ENCODE data around the gene PLXND1. TPM values are rescaled to one million over a fixed set of nuclear protein-coding genes. Genes with fewer than 3 reads are reported as not detected.

PLXND1 gene
- total RNA-seq, 1 experiment from 2014 or later: 47.3 TPM

DNA sequence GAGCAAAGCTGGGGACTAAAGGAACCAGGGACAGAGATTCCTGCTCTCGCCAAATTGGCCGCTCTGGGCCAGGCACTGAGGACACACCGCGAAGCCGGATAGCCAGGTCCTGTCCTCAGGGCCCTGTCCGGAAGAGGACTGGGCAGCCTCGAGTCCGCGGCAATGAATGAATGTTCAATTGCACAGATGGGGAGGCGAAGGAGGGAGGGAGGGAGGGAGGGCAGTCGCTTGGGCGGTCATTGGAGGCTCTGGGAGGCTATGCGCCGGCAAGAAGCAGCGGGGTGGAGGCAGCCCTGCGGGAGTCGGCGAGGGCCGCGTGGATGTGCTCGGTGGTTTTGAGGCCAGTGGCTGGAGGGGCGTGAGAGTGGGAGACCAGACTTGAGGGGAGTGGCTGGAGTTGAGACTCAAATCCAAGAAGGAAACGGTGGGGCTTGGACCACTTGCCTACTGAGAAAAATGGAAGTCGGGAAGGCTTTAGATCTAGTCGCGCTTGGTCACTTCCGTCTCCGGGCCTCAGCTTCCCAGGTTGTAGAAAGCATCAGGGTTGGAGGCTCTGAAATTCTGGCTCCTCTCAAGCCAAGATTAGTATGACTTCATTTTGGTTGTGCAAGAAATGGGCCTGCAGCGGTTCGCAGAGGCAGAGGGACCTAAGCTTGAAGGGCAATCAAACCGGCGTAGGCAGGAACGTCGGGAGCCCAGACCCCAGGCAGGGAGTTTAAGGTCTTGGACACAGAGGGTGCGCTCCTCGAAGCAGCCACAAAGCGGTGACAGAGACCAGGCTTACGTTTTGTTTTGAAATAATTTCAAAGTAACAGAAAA lies 21.1 kb upstream of the PLXND1 start:
- Histone ChIP-seq H3K9ac (ENCODE audit: low read length) (peak overlapping the region; percentile 97), H3K4me2 (ENCODE audit: low read length) (peak overlapping the region; percentile 86), H3K4me1 (ENCODE audit: control insufficient read depth in 1 of 2, insufficient read depth in 2 of 2, low read length in 2 of 2) (peaks cover 15 to 24% of the 10 kb centered on the region in 2 experiments), H3K4me3 (replicated peaks in 1 of 2; ENCODE audit: low read depth in 1 of 2, low read length in 2 of 2) (peak overlapping the region; percentile 87 to 97), H4K20me1 (ENCODE audit: insufficient read depth) (no peaks in the 10 kb centered on the region), H3K27ac (ENCODE audit: low read depth, low read length) (peak overlapping the region; percentile 97), H3K79me2 (ENCODE audit: insufficient read depth, low read length) (no peaks in the 10 kb centered on the region), H3K27me3 (ENCODE audit: insufficient read depth, low read length) (no peaks in the 10 kb centered on the region), H3K9me2 (ENCODE audit: insufficient read depth) (no peaks in the 10 kb centered on the region), H3K36me3 (ENCODE audit: control insufficient read depth in 1 of 2, insufficient read depth in 2 of 2, low read length in 2 of 2) (no peaks in the 10 kb centered on the region), H2AFZ (ENCODE audit: low read depth, low read length, poor library complexity, severe bottlenecking) (peak overlapping the region; percentile 42), H3K9me3 (ENCODE audit: control insufficient read depth in 1 of 2, insufficient read depth in 1 of 2, low read depth in 1 of 2, low read length in 2 of 2) (no peaks in the 10 kb centered on the region)
- no peak for TF ChIP-seq EGR1 (IDR thresholded peaks at IDR 0.05; ENCODE audit: low read depth)
- TF ChIP-seq, protein P1, sequence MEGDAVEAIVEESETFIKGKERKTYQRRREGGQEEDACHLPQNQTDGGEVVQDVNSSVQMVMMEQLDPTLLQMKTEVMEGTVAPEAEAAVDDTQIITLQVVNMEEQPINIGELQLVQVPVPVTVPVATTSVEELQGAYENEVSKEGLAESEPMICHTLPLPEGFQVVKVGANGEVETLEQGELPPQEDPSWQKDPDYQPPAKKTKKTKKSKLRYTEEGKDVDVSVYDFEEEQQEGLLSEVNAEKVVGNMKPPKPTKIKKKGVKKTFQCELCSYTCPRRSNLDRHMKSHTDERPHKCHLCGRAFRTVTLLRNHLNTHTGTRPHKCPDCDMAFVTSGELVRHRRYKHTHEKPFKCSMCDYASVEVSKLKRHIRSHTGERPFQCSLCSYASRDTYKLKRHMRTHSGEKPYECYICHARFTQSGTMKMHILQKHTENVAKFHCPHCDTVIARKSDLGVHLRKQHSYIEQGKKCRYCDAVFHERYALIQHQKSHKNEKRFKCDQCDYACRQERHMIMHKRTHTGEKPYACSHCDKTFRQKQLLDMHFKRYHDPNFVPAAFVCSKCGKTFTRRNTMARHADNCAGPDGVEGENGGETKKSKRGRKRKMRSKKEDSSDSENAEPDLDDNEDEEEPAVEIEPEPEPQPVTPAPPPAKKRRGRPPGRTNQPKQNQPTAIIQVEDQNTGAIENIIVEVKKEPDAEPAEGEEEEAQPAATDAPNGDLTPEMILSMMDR (IDR thresholded peaks at IDR 0.05 in 2 of 3, conservative IDR thresholded peaks at IDR 0.05 in 1 of 3; ENCODE audit: borderline replicate concordance in 1 of 3, insufficient read depth in 1 of 3, low read depth in 2 of 3, low read length in 2 of 3): peak in 2 of 3 experiments; percentile 90 to 94; a peak in 4 of 6 replicates
- TF ChIP-seq RAD21 (IDR thresholded peaks at IDR 0.05; ENCODE audit: low read depth): no peak
- TF ChIP-seq, protein P2, sequence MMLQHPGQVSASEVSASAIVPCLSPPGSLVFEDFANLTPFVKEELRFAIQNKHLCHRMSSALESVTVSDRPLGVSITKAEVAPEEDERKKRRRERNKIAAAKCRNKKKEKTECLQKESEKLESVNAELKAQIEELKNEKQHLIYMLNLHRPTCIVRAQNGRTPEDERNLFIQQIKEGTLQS (IDR thresholded peaks at IDR 0.05): no peak
- TF ChIP-seq FOSL1 (IDR thresholded peaks at IDR 0.05; ENCODE audit: low read depth): no peak
- no peak for TF ChIP-seq JUND (IDR thresholded peaks at IDR 0.05)
- TF ChIP-seq, protein P3, sequence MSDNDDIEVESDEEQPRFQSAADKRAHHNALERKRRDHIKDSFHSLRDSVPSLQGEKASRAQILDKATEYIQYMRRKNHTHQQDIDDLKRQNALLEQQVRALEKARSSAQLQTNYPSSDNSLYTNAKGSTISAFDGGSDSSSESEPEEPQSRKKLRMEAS (IDR thresholded peaks at IDR 0.05): no peak
- peak; percentile 7 for TF ChIP-seq YY1 (IDR thresholded peaks at IDR 0.05; ENCODE audit: extremely low read depth, insufficient replicate concordance, low read depth, low read length)
- no peak for TF ChIP-seq SIN3A (IDR thresholded peaks at IDR 0.05; ENCODE audit: low read depth)
- TF ChIP-seq TCF7L2 (IDR thresholded peaks at IDR 0.05; ENCODE audit: borderline replicate concordance, extremely low read depth, insufficient read depth, insufficient read length): peak; percentile 58
- TF ChIP-seq ZFX (IDR thresholded peaks at IDR 0.05): 0 out of 2 replicates have a peak, but pooled peaks have one; percentile 69
- TF ChIP-seq SP1 (IDR thresholded peaks at IDR 0.05; ENCODE audit: low read depth): no peak
- no peak for TF ChIP-seq SRF (IDR thresholded peaks at IDR 0.05; ENCODE audit: low read depth)
- no peak for TF ChIP-seq CBX3 (IDR thresholded peaks at IDR 0.05; ENCODE audit: low read depth)
- TF ChIP-seq, protein P4, sequence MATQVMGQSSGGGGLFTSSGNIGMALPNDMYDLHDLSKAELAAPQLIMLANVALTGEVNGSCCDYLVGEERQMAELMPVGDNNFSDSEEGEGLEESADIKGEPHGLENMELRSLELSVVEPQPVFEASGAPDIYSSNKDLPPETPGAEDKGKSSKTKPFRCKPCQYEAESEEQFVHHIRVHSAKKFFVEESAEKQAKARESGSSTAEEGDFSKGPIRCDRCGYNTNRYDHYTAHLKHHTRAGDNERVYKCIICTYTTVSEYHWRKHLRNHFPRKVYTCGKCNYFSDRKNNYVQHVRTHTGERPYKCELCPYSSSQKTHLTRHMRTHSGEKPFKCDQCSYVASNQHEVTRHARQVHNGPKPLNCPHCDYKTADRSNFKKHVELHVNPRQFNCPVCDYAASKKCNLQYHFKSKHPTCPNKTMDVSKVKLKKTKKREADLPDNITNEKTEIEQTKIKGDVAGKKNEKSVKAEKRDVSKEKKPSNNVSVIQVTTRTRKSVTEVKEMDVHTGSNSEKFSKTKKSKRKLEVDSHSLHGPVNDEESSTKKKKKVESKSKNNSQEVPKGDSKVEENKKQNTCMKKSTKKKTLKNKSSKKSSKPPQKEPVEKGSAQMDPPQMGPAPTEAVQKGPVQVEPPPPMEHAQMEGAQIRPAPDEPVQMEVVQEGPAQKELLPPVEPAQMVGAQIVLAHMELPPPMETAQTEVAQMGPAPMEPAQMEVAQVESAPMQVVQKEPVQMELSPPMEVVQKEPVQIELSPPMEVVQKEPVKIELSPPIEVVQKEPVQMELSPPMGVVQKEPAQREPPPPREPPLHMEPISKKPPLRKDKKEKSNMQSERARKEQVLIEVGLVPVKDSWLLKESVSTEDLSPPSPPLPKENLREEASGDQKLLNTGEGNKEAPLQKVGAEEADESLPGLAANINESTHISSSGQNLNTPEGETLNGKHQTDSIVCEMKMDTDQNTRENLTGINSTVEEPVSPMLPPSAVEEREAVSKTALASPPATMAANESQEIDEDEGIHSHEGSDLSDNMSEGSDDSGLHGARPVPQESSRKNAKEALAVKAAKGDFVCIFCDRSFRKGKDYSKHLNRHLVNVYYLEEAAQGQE (IDR thresholded peaks at IDR 0.05; ENCODE audit: low read depth): no peak
- no peak for TF ChIP-seq ELF1 (IDR thresholded peaks at IDR 0.05; ENCODE audit: borderline replicate concordance, low read depth)
- intact Hi-C loops (cut with micrococcal nuclease): loop anchor here (1.0 to 5.0 kb wide), 5 partner anchors 137 to 480 kb away; no protein-coding TSS in a partner anchor
- RAD21 ChIA-PET (ENCODE audit: low non-redundant PET in 1 of 2, low total read pairs in 2 of 2, uncharacterized antibody in 2 of 2, unreplicated experiment in 2 of 2): interaction anchor here in 1 of 2 experiments (0.8 to 2.0 kb wide), 2 partner anchors 137 to 203 kb away, joined by 3 to 5 read pairs; no protein-coding TSS in a partner anchor
- ATAC-seq: peak; percentile 47
- peak; percentile 61 for DNase-seq (ENCODE audit: low read depth, low spot score)
- CTCF ChIA-PET: interaction anchor here (0.5 to 4.3 kb wide), 12 partner anchors 22 to 902 kb away, joined by 3 to 33 read pairs (median 9); no protein-coding TSS in a partner anchor
- BruUV-seq (replicated peaks): TSS peak; percentile 79
- POLR2A ChIA-PET: no interaction called here

Data from HCT116 (cell line).